Measurements from ENCODE around the gene PTPRK. TPM values are rescaled to one million over a fixed set of nuclear protein-coding genes. Genes with fewer than 3 reads are reported as not detected.

PTPRK gene
- total RNA-seq, 1 donor from 2014 or later, result 67.1 TPM

DNA sequence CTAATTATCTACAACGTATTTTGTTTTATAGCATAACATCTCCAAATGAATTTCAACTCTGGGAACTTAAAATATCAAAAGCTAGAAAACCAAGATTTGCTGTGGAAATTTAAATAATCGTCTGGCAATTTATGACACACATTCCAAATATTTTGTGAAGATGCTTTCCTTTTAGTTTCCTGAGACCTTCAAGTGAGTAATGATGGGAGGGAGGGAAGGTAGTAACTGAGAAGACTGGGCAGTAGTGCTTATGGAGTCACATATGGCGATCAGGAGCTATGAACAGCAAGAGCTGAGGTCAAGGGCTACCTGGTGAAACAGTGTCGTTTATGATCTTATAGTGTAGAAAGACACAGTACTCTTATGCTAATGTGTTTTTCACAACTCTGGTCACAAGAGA is 441.4 kb downstream of the PTPRK start:
- DNase-seq (ENCODE audit: low read depth, low spot score), result no peak

DNA sequence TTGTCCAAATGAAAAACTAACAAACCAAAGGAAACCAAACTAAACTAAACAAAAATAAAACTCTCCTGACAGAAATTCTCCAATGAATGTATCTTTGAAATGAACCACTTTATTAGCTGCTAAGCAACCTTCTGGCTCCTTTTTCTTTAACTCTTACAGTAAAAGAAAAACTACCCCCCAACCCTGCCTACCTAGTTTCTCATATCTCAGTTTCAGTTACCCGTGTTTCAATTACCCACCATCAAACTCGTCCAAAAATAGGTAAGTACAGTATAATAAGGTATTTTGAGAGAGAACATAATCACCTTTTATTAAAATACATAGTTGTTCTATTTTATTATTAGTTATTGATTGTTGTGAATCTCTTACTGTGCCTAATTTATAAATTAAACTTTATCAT is 442.1 kb downstream of the PTPRK start:
- no peak for DNase-seq (ENCODE audit: low read depth, low spot score)

DNA sequence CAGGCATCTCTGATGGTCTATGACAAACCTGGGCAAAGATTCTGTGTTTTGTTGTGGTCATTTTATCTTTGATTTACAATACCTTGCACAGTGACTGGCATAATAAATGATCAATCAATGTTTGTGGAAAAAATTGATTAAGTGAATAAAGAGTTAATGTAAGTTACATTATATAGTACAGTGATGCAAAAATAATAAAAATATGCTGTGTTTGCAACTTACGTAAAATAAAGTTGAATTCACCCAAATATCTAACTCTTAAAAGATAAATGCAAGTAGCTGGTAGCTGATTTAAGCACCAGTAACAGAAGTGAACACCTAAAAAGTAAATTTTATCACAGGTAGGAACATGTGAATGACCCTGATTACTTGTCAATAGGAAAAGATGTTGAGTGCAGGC is 443.6 kb downstream of the PTPRK start:
- DNase-seq (ENCODE audit: low read depth, low spot score), result no peak

DNA sequence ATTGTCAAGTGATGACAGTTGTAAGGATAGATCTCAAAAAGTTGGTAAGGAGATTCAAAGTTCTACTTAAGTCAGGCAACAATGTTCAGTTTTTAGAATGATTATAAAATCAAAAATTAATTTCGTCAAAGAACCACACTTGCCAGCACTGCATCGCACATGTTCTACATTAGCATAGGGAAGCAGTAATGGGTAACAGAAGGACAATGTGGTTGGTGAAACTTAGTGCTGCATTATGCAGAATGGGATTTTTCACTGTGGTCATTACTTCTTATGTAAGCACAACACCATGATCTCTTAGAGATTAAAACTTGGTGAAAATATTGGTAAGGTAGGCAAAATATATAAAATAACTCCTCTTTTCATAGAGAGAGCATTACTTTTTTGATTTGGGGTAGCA is 445.8 kb downstream of the PTPRK start:
- no peak for DNase-seq (ENCODE audit: low read depth, low spot score)

DNA sequence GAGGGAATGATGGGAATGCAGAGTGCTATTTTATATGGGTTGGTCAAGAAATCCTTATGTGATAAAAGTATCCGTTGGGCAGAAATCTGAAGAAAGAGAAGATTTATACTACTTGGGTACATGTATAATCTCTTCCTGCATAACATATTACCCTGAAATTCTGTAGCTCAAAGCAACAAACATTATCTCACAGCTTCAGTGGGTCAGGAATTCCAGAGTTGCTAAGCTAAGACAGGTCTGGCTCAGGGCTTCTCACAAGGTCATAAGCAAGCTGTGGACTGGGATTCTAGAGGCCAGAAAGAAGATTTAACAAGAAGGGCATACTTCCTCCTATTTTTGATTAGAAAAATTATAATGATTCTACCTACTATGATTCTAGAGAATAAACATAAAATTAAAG is 447.0 kb downstream of the PTPRK start:
- DNase-seq (ENCODE audit: low read depth, low spot score), result no peak

DNA sequence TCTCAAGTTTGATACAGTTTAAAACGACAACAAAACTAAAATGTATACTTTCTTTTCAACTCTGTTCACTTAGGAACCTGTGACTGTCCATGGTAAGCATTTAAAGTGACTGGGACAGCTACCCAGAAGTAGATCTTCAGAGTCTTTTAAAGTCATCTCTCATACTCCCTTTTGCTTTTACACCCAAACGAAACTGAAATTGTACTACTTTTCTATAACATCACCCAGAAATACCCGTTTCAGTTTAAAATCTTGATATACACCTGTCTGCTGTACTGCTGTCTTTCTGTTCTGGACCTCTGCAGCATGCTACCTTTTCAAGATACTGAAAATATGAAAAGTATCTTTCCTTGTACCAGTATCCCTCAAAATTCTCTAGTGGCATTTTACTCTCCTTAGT is 449.2 kb downstream of the PTPRK start:
- DNase-seq (ENCODE audit: low read depth, low spot score), result no peak

DNA sequence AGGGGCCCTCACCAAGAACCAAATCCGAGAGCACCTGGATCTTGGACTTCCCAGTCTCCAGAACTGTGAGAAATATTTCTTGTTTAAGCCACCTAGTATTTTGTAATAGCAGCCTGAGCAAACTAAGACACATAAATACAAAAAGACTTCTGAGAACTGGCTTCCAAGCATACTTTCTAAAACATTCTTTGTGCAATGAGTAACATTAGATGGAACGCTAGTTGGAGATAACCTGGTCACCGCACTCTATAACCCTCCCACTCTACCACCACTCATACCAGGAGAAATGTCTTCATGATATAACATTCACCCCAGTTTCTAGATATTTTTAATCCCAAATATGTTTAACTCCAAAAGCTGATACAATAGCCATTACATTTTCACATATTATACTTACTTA is 450.0 kb downstream of the PTPRK start:
- no peak for DNase-seq (ENCODE audit: low read depth, low spot score)

DNA sequence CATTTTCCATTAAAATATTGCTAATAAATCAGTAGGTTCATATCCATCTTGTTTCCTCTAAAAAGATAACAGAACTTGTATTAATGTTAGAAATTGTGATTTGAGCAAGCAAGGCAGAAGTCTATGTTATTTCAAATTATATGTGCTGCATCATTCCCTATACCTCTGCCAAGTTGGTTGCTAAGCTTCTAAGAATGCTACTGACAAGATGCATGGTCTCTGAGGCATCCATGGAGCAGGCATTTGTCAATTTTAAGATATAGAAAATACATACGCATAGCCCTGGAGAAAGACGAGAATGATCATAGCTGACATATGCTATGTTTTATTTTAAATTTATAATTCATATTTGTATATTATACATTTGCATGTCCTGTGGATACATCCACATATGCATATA is 451.2 kb downstream of the PTPRK start:
- DNase-seq (ENCODE audit: low read depth, low spot score), result no peak

DNA sequence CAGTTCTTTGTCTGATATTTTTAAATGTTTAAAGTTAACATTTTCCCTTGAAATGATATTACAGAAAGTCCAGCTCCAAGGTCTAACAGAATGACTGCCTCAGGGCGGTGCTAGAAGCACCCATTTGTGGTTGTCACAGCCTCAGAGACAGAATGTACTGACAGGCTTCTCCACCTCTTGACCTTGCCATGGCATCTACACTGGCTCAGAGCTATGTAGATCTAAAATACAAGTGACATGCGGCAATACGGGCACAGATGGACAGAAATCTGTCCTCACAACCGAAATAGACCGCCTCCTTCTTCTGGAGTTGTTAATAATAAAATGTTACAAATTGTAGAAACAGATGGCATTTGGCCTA is 452.3 kb downstream of the PTPRK start:
- no peak for DNase-seq (ENCODE audit: low read depth, low spot score)

DNA sequence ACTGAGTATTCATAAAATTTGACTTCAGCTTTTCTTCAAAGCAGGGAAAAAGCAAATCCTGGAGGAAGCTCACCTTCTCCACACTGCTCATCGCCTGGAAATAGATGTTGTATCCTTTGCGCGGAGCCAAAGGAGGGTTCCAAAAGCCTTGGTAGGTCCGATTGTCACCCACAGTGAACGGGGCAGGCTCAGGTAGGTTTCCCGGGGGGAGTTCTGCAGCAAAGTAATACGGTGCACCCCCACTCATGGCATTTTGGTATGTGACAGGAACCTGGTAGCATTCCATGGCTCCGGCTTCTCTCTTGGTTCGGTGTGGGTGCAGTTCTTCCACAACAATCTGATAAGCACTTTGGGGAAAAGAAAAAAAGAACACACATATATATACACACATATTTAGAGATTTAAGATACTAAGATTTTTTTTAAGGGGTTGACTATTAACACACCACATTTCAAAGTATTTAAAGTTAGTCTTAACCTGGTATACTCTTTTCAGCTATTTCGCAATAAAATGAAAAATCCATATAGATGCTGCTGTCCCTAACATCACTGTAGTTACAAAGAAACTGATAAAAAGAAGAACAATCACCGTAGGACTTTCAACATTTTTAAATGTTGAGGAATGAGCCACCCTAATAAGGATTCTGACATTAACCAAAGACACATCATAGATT is 452.8 kb downstream of the PTPRK start:
- DNase-seq (ENCODE audit: low read depth, low spot score), result no peak

DNA sequence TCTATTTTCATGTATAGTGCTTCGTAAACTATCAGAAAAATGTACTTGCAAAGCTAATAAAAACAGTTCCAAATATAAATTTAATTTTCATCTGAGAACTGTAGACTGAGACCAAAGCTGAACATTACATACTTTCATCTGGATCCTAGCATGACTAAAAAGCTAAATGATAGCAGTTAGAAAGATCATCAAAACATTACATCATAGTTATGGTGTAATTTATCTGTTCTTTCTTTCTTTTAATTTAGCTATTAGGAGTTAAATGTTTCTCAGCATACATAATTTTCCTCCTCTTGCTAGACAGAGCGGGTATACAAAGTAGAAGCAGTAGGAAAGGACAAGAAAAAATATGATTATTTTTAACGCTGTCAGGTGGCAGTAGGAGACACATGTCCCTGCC is 455.3 kb downstream of the PTPRK start:
- no peak for DNase-seq (ENCODE audit: low read depth, low spot score)

DNA sequence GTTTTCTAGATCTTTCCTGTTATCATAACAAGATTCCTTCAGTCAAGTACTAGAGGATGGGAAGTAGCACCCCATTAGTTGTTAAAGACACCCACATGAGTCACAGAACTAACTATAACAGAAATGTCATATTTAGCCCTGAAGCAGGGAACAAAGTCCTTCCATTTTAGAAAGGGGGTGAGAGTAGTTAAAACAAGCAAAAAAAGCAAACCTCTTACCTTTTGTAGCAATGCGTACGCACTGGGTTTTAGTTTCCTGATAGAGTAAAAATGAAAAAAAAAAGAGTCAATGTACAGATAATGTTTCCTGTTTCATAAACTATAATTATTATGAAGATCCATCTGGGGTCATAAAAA is 455.9 kb downstream of the PTPRK start:
- DNase-seq (ENCODE audit: low read depth, low spot score), result no peak

DNA sequence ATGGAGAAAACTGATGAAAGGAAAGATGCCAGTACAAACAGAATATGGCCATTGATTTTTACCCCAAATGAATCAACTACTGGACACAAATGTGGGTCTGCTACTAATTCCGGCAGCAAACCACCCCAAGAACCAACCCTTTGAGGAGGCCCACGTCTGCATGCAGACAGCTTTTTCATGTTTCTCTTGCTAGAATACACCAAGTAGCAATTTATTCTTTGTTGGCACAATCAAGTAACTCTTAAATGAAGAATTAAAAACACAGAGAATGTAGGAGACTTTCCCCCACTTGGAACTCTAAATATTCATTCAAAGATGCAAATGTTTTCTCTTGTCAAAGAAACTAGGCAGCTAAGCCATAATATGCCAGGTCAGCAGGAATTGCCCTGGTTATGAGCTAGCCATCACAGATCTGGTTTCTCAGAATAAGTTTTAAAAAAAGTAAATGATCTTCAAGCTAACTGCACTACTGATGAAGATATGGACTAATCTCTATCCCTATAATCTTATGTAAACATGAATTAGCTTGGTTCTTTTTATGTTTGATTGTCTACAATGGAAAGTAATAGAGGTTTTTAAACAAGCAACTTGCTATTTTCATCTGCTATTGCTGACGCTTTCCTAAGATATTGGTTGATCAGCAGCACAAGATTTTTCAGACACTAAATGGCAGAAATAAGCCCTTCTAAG is 456.4 kb downstream of the PTPRK start:
- DNase-seq (ENCODE audit: low read depth, low spot score), result no peak

DNA sequence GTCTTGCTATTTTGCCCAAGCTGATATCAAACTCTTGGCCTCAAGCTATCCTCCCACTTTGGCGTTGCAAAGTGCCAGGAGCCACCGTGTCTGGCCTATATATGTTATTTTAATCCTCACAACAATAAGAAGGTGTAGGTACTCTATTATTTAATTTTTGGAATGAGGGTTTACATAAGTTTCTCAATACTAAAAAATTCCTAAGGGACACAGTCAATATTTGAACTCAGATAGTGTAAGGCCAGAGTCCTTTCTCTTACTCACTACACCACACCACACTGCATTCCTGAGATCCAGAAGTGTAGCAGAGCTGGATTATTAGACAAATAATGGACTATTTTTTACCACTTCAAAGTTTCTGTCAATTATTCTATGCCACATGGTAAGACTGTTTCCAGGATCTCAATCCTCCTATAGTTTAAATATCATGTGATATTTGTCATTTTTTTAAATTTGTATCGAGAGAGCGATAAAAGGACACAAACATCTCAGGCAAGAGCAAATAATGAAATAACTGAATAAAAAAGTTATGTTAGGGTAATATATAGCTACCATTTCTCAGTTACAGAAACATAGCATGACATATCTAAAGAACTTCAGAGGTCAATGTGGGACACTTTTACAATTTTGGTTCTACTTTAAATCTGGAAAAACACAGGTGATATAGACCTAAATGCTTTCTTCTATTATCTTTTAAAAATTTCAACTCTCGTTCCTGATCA is 457.4 kb downstream of the PTPRK start:
- DNase-seq (ENCODE audit: low read depth, low spot score), result no peak

DNA sequence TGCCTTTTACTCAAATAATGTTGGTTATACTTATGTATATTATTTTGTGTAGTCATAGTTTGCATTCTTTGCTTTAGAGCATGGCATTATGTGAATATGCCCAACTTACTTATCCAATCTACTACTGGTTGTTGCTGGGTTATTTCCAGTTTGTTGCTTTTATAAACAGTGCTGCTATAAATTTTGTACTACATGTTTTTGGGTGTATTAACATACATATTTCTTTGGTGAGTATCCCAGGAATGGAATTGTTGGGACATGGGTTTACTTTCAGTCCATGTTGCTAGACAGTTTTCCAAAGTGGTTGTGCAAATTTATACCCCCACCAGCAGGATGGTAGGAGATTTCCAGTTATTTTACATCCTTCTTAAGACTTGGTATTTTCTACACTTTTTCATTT is 462.5 kb downstream of the PTPRK start:
- DNase-seq (ENCODE audit: low read depth, low spot score), result no peak

DNA sequence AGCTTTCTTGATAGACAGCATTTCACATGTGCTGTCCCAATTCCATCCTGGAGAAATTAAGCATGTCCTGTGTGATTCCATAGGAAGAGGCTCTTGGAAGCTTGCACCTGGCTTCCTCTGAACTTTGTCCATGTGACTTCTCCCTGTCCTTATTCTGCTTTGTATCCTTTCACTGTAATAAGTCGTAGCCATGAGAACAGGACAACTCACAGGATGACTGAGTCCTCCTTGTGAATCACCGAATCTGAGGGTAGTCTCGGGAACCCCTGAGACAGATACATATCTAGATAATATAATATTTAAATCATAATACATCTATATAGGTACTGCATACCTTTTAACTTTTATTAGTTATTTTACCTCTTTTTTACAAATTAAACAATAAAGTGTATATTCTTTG is 462.9 kb downstream of the PTPRK start:
- DNase-seq (ENCODE audit: low read depth, low spot score), result no peak

DNA sequence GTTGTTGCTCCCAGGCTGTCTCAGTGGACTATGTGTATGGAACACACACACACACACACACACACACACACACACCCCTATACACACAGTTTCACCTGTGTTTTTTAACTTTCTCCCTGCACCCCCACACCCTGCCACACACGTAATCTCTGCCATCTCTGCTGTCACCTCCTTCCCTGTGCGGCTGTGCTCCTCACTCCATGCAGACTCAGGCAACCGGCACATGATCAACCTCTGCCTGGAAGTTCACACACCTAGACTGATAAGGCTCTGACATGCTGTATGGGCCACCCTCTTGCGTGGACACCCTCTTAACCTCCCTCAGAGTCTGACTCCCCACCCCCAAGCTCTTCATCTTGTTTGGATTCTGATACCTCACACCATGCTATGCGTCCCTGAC is 467.3 kb downstream of the PTPRK start:
- no peak for DNase-seq (ENCODE audit: low read depth, low spot score)

DNA sequence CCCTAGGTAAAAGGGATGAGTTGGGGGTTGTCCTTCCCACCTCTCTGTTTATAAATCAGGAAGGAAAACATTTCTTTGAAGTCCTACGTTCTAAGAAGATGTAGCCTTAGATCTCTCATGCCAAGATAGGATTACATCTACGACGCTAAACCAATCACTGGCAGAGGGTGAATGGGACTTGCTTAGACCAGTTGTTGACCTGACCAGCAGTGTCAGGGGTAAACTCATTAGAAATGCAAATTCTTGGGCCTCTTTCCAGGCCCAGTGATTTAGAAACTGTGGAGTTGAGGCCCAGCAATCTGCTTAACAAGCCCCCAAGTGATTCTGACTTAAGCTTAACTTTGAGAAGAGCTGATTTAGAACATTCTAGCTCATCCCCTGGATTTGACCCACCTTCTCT is 472.4 kb downstream of the PTPRK start:
- no peak for DNase-seq (ENCODE audit: low read depth, low spot score)

DNA sequence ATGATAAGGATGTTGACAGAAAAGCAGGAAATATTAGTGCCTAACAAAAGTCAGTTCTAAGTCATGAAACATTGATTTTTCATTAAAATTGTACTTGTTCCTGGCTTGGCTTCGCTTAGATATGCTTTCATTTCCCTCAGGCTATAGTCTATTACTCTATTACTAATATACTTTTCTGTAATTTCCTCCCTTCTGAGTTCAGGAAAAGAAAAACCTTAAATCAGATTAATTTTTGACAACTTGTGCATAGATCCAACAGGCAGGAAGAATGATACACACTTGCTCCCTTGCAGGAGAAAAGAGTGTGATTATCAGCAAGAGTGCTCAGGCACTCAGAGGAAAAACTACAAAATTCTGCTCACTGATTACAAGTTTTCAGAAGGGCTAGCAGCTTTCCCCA is 474.4 kb downstream of the PTPRK start:
- DNase-seq (ENCODE audit: low read depth, low spot score), result no peak

DNA sequence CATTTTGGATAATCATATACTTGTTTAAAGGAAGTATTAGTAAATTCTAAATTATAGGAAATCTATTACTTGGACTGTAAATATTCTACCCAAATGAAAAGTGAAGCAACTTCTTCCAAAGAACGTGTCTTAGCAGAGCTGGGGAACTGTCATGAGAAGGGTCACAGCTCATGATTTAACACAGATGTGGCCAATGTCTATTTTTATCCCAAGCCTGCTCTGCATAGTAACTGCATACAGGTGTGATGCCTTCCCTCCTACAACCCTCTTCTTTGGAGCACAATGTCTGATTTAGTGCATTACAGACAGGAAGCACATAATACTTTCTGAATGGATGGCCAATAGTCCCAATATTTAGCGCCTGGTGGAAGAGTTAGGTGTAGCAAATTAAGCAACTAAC is 480.9 kb downstream of the PTPRK start:
- no peak for DNase-seq (ENCODE audit: low read depth, low spot score)

DNA sequence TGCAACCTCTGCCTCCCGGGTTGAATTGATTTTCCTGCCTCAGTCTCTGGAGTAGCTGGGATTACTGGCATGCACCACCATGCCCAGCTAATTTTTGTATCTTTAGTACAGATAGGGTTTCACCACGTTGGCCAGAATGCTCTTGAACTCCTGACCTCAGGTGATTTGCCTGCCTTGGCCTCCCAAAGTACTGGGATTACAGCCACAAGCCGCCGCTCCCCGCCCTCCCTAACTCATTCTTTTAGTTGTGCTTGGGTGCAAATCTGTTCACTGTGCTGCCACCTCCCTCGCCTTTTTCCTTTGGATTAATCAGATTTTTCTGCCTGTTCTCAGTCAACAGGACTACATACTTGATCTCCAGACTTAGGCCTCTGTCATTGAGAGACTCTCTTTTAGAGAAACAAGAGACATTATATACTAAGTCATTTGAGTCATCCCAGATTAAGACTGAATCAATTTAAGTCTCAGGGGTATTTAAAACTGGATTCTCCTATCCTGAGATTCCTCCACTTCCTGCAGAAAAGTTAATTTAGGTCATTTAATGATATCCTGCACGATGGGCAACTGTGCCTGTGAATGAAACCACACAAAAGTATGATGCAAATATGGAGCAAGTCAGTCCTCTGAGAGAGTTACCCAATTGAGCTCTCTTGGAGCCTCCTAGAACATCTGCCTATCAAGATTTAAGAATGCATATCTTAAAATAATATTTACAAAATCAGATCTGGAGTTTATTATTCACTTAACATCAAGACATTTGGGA is 483.4 kb downstream of the PTPRK start:
- DNase-seq (ENCODE audit: low read depth, low spot score), result no peak

DNA sequence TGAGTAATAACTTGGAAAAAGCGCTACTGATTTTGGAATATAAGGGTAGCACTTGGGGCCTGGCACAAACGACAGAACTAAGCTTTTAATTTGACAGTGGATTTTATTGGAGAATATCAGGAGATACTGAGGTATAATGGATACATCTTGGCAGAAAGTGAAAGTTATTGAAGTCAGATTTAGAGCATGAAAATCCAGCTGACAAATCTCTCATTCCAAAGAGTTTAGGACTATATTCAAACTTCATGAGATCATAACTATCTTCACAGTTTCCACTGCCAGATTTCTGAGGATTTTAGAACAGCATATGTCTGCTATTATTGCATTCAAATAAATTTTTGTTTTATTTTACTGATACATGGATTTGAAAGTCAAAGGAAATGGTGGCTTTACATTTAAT is 487.2 kb downstream of the PTPRK start:
- DNase-seq (ENCODE audit: low read depth, low spot score), result no peak
